Natural killer cell (primary cell): ENCODE data around the gene IL4I1. TPM values are rescaled to one million over a fixed set of nuclear protein-coding genes. Genes with fewer than 3 reads are reported as not detected.

Experiments
- ATAC-seq, 3 donors: fragments of 150-1000 bp in 2 of 3; fragments of 200-7000 bp in 1 of 3; cut with Tn5 transposase; 1 replicate in 1 of 3; 2 replicates in 2 of 3; pipeline ENCODE4 v1.10.0; 2021; ENCODE audit warnings: mild to moderate bottlenecking in 2 of 3, moderate library complexity in 2 of 3
- DNase-seq, 2 donors: peaks; one replicate each; pipeline versions ENCODE4 v3.0.0 to v3.0.0-alpha.2; 2013 to 2021; ENCODE audit warnings: mixed read lengths in 1 of 2
- H3K27ac ChIP-seq: one replicate; pipeline ENCODE4 v1.5.1; 2013; ENCODE audit warnings: mild to moderate bottlenecking, low read length
- H3K27me3 ChIP-seq: one replicate; pipeline ENCODE4 v1.6.1; 2013; ENCODE audit warnings: low read length; ENCODE audit not compliant: control insufficient read depth, insufficient read depth
- H3K36me3 ChIP-seq: one replicate; pipeline ENCODE4 v1.6.1; 2013; ENCODE audit warnings: low read length; ENCODE audit not compliant: control insufficient read depth, insufficient read depth
- H3K4me1 ChIP-seq: one replicate; pipeline ENCODE4 v1.6.1; 2013; ENCODE audit warnings: low read length; ENCODE audit not compliant: control insufficient read depth, insufficient read depth
- H3K4me3 ChIP-seq: one replicate; pipeline ENCODE4 v1.5.1; 2013; ENCODE audit warnings: low read length
- H3K9me3 ChIP-seq: one replicate; pipeline ENCODE4 v1.6.1; 2013; ENCODE audit warnings: low read length; ENCODE audit not compliant: control insufficient read depth, insufficient read depth
- H3K27ac Mint-ChIP-seq, 2 donors: one replicate each; pipeline ENCODE4 v1.8.0; 2022; ENCODE audit warnings: mild to moderate bottlenecking in 2 of 2, mixed read lengths in 2 of 2, moderate library complexity in 1 of 2
- H3K27me3 Mint-ChIP-seq, 2 donors: one replicate each; pipeline ENCODE4 v1.8.0; 2022; ENCODE audit warnings: low read depth in 2 of 2, mixed read lengths in 2 of 2
- H3K36me3 Mint-ChIP-seq: one replicate; pipeline ENCODE4 v1.8.0; 2022; ENCODE audit warnings: mixed read lengths
- H3K4me1 Mint-ChIP-seq, 2 donors: one replicate each; pipeline ENCODE4 v1.8.0; 2022; ENCODE audit warnings: mixed read lengths in 2 of 2
- H3K4me3 Mint-ChIP-seq: one replicate; pipeline ENCODE4 v1.8.0; 2022; ENCODE audit warnings: mild to moderate bottlenecking, moderate library complexity, mixed read lengths
- H3K9me3 Mint-ChIP-seq, 2 donors: one replicate each; pipeline ENCODE4 v1.8.0; 2022; ENCODE audit warnings: mixed read lengths in 2 of 2
- CTCF ChIP-seq: fragments of 200-600 bp; IDR thresholded peaks from one replicate; pipeline ENCODE4 v1.8.0; 2022; ENCODE audit warnings: antibody characterized with exemption
- WGBS: methylation state at CpG from one replicate; pipeline ENCODE4 v1.1.7; 2013; ENCODE audit warnings: missing lambda C conversion rate; ENCODE audit not compliant: insufficient coverage; 5-methylcytosine and 5-hydroxymethylcytosine counted together
- intact Hi-C: fragments of 100-400 bp; cut with micrococcal nuclease; formaldehyde crosslinking; loops from one replicate; pipeline ENCODE4 v1.14.2; 2022
- total RNA-seq, 4 donors: library from RNA; stranded (reverse); fragments of 120-200 nt in 1 of 4; gene quantifications; one replicate each; pipeline versions ENCODE4 v1.2.3 to v1.2.4, GENCODE V29; 2013 to 2022

IL4I1 gene
- total RNA-seq, 3 donors from 2014 or later (not counting 1 experiment from before 2014, with no cell fraction given): 3.0 to 3.8 (median 3.4) TPM

- intact Hi-C loops: loop anchor here (1.0 to 5.0 kb wide), 8 partner anchors 8 to 424 kb away; partner anchors contain the start of genes ALDH16A1, ATF5, FUZ and IL4I1
- Mint-ChIP-seq H3K27me3 (no peaks in the 10 kb centered on the region), H3K4me3 (no peak within 1 kb of the TSS), H3K9me3 (no peaks in the 10 kb centered on the region), H3K4me1 (peaks cover 22 to 26% of the 10 kb centered on the region in 2 donors), H3K27ac (no peak within 1 kb of the TSS), H3K36me3 (no peaks in the 10 kb centered on the region)
- H3K4me1 ChIP-seq: peaks cover 22% of the 10 kb centered on the region
- TF ChIP-seq CTCF: no peak
- peak; percentile 64 to 87 (median 68) for ATAC-seq
- no peaks in the 10 kb centered on the region for H3K9me3 ChIP-seq
- no peaks in the 10 kb centered on the region for H3K27me3 ChIP-seq
- H3K4me3 ChIP-seq: peak within 1 kb of the TSS; percentile 57
- under 1% methylated on average over 61 of the region's 61 CpGs for WGBS
- peak within 1 kb of the TSS; percentile 99 for H3K27ac ChIP-seq
- DNase-seq: peak; percentile 93 to 100
- H3K36me3 ChIP-seq: peaks cover 28% of the 10 kb centered on the region
These were observed 19.4 kb downstream of the IL4I1 start, which contains the start of the genes AKT1S1 and TBC1D17 for GRCh38 chr19:49877020-49877878. TSS of gene AKT1S1 (minus strand) at chr19:49877355. CDS start at chr19:49873295, 4,060 bp downstream. TSS of gene TBC1D17 (plus strand) at chr19:49877702. CDS start at chr19:49877724, 22 bp downstream.

GRCh38 chr19:49876422-49877019, 20.2 kb downstream of the IL4I1 start:
- intact Hi-C loops: loop anchor here (1.0 to 5.0 kb wide), 9 partner anchors 7 to 423 kb away; partner anchors contain the start of genes ALDH16A1, ATF5, FUZ and IL4I1
- no peak overlapping the region for H3K4me3 Mint-ChIP-seq
- peak overlapping the region; percentile 99 for H3K27ac ChIP-seq
- TF ChIP-seq CTCF: no peak
- peak; percentile 60 to 75 (median 63) for ATAC-seq
- no peaks in the 10 kb centered on the region for H3K9me3 ChIP-seq
- H3K4me3 ChIP-seq: peak overlapping the region; percentile 57
- H3K4me1 Mint-ChIP-seq: peaks cover 22 to 28% of the 10 kb centered on the region in 2 donors
- peak; percentile 97 to 99 for DNase-seq
- WGBS: under 1% methylated on average over 46 of the region's 46 CpGs
- H3K36me3 Mint-ChIP-seq: no peaks in the 10 kb centered on the region
- H3K27ac Mint-ChIP-seq: no peak overlapping the region
- H3K27me3 ChIP-seq: no peaks in the 10 kb centered on the region
- H3K4me1 ChIP-seq: peaks cover 22% of the 10 kb centered on the region
- peaks cover 21% of the 10 kb centered on the region for H3K36me3 ChIP-seq
- no peaks in the 10 kb centered on the region for H3K9me3 Mint-ChIP-seq
- no peaks in the 10 kb centered on the region for H3K27me3 Mint-ChIP-seq

- H3K27ac ChIP-seq: peak overlapping the region; percentile 99
- H3K36me3 ChIP-seq: peaks cover 15% of the 10 kb centered on the region
- H3K4me3 ChIP-seq: peak overlapping the region; percentile 57
- Mint-ChIP-seq H3K4me3 (no peak overlapping the region), H3K4me1 (peaks cover 22 to 28% of the 10 kb centered on the region in 2 donors), H3K27me3 (no peaks in the 10 kb centered on the region), H3K27ac (no peak overlapping the region), H3K9me3 (no peaks in the 10 kb centered on the region), H3K36me3 (no peaks in the 10 kb centered on the region)
- WGBS: under 1% methylated on average over 27 of the region's 28 CpGs
- no peaks in the 10 kb centered on the region for H3K27me3 ChIP-seq
- intact Hi-C loops: loop anchor here (1.0 to 5.0 kb wide), 5 partner anchors 21 to 389 kb away; partner anchors contain the start of genes ATF5, IL4I1, NUP62 and RPL13A
- TF ChIP-seq CTCF: no peak
- peaks cover 23% of the 10 kb centered on the region for H3K4me1 ChIP-seq
- no peaks in the 10 kb centered on the region for H3K9me3 ChIP-seq
- ATAC-seq (no peak), DNase-seq (peak; percentile 53 to 75)
These were observed 20.7 kb downstream of the IL4I1 start for GRCh38 chr19:49875857-49876421.
